ENCODE results near the gene FZD8.

Gene FZD8

DNA sequence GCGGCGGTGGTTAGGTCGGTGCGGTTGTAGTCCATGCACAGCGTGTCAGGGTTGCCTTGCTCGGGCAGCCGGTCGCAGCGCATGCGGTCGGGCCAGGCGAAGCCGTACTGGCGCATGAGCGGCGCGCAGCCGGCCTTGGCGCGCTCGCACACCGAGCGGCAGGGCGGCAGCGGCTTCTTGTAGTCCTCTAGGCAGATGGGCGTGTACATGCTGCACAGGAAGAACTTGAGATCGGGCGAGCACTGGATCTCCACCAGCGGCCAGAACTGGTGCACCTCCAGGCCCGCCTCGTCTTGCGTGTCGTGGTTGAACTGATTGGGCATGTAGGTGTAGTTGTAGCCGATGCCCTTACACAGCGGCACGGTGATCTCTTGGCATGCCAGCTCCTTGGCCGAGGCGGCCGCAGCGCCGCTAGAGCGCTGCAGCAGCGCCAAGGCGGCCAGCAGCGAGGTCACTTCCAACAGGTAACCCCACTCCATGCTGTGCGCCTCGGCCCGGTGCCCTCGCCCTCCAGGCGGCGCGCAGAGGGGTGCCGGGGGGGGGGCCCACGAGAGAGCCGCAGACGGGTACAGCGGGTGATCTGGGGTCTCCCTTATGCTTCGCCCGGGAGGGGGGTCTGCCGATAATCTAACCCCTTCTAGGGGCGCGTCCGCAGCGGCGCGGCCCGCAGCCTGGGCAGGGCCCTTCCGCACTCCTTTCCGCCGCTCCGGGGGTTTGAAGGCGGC is 983 bp downstream of the FZD8 start:
- H3K4me3 ChIP-seq (ENCODE audit: low read depth, low read length): peak overlapping the region; percentile 65

DNA sequence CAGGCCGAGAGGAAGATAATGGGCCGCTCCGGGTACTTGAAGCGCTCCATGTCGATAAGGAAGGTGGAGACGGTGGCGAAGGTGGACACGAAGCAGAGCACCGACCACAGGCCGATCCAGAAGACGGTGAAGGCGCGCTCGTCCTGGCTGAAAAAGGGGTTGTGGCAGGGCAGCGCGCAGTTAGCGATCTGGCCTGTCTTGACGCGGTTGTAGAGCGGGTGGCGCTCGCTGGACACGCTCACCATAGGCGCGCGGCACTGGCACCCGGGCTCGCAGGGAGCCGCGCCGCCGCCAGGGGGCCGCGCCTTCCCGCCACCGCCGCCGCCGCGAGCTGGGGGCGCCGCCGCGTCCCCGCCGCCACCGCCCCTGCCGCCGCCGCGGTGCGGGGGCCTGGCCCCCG is 1.6 kb downstream of the FZD8 start:
- Histone ChIP-seq H3K4me1 (ENCODE audit: control insufficient read depth, insufficient read depth, low read length) (peaks cover 22% of the 10 kb centered on the region), H3K9me3 (ENCODE audit: control insufficient read depth, insufficient read depth, low read depth, low read length) (no peaks in the 10 kb centered on the region), H3K9ac (ENCODE audit: low read length) (peak overlapping the region; percentile 85), H3K36me3 (ENCODE audit: control insufficient read depth, insufficient read depth, low read length) (no peaks in the 10 kb centered on the region), H3K4me3 (ENCODE audit: low read depth, low read length) (peak overlapping the region; percentile 76), H3K27me3 (ENCODE audit: control insufficient read depth, insufficient read depth, low read length) (peaks cover 65% of the 10 kb centered on the region), H3K27ac (ENCODE audit: low read depth, low read length) (no peak overlapping the region)

More for the DNA sequence above, 983 bp downstream of the FZD8 start:
- peak overlapping the region; percentile 84 for H3K9ac ChIP-seq (ENCODE audit: low read length)
- H3K9me3 ChIP-seq (ENCODE audit: control insufficient read depth, insufficient read depth, low read depth, low read length): no peaks in the 10 kb centered on the region
- peaks cover 63% of the 10 kb centered on the region for H3K27me3 ChIP-seq (ENCODE audit: control insufficient read depth, insufficient read depth, low read length)
- no peak overlapping the region; the same call in 1 of the 2 replicates for H3K27ac ChIP-seq (ENCODE audit: low read depth, low read length)
- no peaks in the 10 kb centered on the region for H3K36me3 ChIP-seq (ENCODE audit: control insufficient read depth, insufficient read depth, low read length)
- peaks cover 20% of the 10 kb centered on the region for H3K4me1 ChIP-seq (ENCODE audit: control insufficient read depth, insufficient read depth, low read length)

DNA sequence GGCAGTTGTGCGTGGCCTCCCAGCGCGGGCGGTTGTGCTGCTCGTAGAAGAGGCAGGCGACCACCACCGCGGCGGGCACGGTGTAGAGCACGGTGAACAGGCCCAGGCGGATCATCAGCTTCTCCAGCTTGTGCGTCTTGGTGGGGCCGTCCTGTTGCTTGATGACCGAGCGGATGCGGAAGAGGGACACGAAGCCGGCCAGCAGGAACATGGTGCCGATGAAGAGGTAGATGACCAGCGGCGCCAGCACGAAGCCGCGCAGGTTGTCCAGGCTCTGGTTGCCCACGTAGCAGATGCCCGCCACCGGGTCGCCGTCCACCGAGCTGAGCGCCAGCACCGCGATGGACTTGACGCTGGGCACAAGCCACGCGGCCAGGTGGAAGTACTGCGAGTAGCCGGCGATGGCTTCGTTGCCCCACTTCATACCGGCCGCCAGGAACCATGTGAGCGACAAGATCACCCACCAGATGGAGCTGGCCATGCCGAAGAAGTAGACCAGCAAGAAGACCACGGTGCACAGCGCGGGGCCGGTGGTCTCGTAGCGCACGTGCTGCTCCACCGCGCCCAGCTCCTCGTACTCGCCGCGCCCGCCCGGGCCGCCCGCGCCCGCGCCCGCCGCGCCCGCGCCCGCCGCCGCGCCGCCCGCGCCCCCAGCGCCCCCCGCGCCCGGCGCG is 2.2 kb downstream of the FZD8 start:
- Histone ChIP-seq H3K36me3 (ENCODE audit: control insufficient read depth, insufficient read depth, low read length) (no peaks in the 10 kb centered on the region), H3K9ac (ENCODE audit: low read length) (peak overlapping the region; percentile 81), H3K4me1 (ENCODE audit: control insufficient read depth, insufficient read depth, low read length) (peaks cover 22% of the 10 kb centered on the region), H3K4me3 (ENCODE audit: low read depth, low read length) (peak overlapping the region; percentile 76), H3K9me3 (ENCODE audit: control insufficient read depth, insufficient read depth, low read depth, low read length) (no peaks in the 10 kb centered on the region), H3K27ac (ENCODE audit: low read depth, low read length) (no peak overlapping the region), H3K27me3 (ENCODE audit: control insufficient read depth, insufficient read depth, low read length) (peaks cover 59% of the 10 kb centered on the region)

DNA sequence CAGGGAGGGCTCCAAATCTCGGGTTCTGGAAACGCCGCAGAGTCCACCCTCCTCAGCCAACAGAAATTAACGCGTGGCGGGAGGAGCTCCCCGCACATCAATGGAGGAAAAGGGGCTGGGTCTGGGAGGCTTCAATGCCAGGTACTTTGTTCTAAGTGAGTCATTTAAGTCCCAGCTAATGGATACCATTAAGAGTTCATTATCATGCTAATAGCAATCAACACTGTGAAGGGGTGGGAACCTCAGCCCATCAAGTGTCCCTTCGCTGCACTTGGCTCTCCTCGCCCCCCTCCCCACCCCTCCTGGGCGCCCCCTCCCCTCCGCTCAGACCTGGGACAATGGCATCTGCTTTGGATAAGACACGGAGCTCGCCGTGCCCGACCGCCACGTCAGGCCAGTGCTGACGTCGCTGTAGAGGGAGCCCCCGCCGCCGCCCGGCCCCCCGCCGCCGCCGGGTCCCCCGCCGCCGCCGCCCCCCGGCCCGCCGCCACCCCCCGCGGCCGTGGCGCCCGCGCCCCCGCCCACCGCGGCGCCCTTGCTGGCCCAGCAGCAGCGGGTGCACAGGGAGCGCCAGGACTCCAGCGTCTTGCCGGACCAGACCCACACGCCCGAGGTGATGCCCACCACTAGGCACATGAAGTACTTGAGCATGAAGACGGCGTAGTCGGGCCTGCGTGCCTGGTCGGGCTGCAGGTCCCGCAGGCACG is 2.9 kb downstream of the FZD8 start:
- H3K9ac ChIP-seq (ENCODE audit: low read length): peak overlapping the region; percentile 81
- H3K4me3 ChIP-seq (ENCODE audit: low read depth, low read length): peak overlapping the region; percentile 76
- H3K9me3 ChIP-seq (ENCODE audit: control insufficient read depth, insufficient read depth, low read depth, low read length): no peaks in the 10 kb centered on the region
- no peaks in the 10 kb centered on the region for H3K36me3 ChIP-seq (ENCODE audit: control insufficient read depth, insufficient read depth, low read length)
- H3K4me1 ChIP-seq (ENCODE audit: control insufficient read depth, insufficient read depth, low read length): peaks cover 22% of the 10 kb centered on the region
- peaks cover 52% of the 10 kb centered on the region for H3K27me3 ChIP-seq (ENCODE audit: control insufficient read depth, insufficient read depth, low read length)
- H3K27ac ChIP-seq (ENCODE audit: low read depth, low read length): no peak overlapping the region

DNA sequence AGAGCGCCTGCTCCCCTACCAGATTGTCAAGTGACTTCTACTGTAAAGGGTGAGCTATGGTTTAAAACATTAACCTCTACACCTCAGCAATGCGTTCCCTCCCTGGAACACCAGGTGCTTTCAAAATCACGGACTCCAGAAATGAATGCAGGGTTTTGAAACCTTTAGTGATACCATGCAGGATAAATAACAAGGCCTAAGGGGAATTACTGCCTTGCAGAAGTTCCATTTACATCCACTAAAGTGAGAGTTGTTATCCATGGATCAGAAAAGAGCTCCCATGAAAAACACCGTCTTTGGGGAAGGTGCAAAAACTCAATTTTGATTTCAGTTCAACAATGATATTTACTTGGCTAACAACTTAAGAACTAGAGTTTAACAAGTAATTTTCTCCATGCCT is 4.0 kb downstream of the FZD8 start:
- no peaks in the 10 kb centered on the region for H3K36me3 ChIP-seq (ENCODE audit: control insufficient read depth, insufficient read depth, low read length)
- H3K4me3 ChIP-seq (ENCODE audit: low read depth, low read length): peak overlapping the region; percentile 60
- peaks cover 43% of the 10 kb centered on the region for H3K27me3 ChIP-seq (ENCODE audit: control insufficient read depth, insufficient read depth, low read length)
- no peak overlapping the region for H3K27ac ChIP-seq (ENCODE audit: low read depth, low read length)
- H3K4me1 ChIP-seq (ENCODE audit: control insufficient read depth, insufficient read depth, low read length): peaks cover 22% of the 10 kb centered on the region
- H3K9me3 ChIP-seq (ENCODE audit: control insufficient read depth, insufficient read depth, low read depth, low read length): no peaks in the 10 kb centered on the region
- peak overlapping the region; percentile 22 for H3K9ac ChIP-seq (ENCODE audit: low read length)

DNA sequence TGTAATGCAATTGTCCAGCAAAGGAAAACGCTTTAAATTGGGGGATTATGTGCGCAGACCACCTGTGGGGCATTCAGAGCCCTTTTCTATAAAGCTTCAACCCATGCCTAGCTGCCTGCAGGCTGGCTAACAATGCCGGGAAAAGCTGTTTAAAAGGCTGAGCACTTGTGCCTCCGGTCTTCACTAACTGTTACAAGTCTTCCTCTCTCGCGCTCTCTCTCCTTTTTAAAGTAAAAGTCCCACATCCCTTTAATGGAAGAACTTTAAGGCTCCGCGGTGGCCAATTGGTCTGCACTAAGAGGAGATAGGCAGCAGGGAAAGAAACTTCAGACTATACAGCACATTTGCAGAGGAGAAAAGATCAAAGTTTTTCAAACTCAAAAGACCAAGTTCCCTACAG is 4.6 kb downstream of the FZD8 start:
- H3K4me1 ChIP-seq (ENCODE audit: control insufficient read depth, insufficient read depth, low read length): peaks cover 28% of the 10 kb centered on the region
- no peaks in the 10 kb centered on the region for H3K9me3 ChIP-seq (ENCODE audit: control insufficient read depth, insufficient read depth, low read depth, low read length)
- peak overlapping the region; percentile 60 for H3K4me3 ChIP-seq (ENCODE audit: low read depth, low read length)
- H3K27me3 ChIP-seq (ENCODE audit: control insufficient read depth, insufficient read depth, low read length): peaks cover 41% of the 10 kb centered on the region
- no peaks in the 10 kb centered on the region for H3K36me3 ChIP-seq (ENCODE audit: control insufficient read depth, insufficient read depth, low read length)
- no peak overlapping the region for H3K27ac ChIP-seq (ENCODE audit: low read depth, low read length)
- H3K9ac ChIP-seq (ENCODE audit: low read length): peak overlapping the region; percentile 22

DNA sequence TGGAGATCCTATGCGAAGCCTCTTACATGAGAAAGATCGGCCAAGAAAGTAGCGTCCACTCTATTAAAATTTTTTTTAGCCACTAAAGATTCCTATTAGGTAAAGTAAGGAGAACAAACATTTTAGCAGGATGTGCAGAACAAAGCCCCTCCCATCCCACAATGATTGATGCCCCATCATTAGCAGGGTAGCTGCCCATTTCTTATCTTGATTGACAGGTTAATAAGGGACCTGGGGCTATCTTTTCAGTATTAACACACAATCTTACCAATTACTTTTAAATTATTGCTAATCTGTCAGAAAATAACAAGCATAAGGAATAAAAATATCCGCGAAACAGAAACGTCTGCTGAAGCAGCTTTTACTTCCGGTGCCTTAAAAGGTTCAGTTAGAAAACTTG is 5.1 kb downstream of the FZD8 start:
- H3K9ac ChIP-seq (ENCODE audit: low read length): no peak overlapping the region
- no peak overlapping the region for H3K27ac ChIP-seq (ENCODE audit: low read depth, low read length)
- peak overlapping the region; percentile 60 for H3K4me3 ChIP-seq (ENCODE audit: low read depth, low read length)

DNA sequence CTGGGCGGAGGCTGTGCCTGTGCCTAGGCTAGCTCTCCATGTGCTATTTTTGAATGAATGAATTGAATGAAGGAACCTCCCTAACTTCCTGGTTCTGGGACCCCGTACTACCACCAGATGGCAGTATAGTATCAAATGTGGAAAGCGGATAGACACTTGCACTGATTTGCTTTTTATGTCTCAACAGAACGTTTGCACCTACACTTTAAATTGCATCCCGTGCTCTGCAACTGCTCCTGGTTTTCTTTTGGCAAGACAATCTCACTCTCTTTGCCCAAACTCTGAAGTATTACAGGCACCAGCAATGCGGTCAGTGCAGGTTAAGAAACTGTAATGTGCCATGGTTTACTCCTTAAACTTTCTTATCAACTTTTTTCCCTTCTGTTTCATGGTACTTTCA is 6.5 kb downstream of the FZD8 start:
- Histone ChIP-seq H3K27me3 (ENCODE audit: control insufficient read depth, insufficient read depth, low read length) (peaks cover 36% of the 10 kb centered on the region), H3K4me1 (ENCODE audit: control insufficient read depth, insufficient read depth, low read length) (peaks cover 29% of the 10 kb centered on the region), H3K4me3 (ENCODE audit: low read depth, low read length) (no peak overlapping the region), H3K9ac (ENCODE audit: low read length) (no peak overlapping the region), H3K27ac (ENCODE audit: low read depth, low read length) (no peak overlapping the region), H3K9me3 (ENCODE audit: control insufficient read depth, insufficient read depth, low read depth, low read length) (no peaks in the 10 kb centered on the region), H3K36me3 (ENCODE audit: control insufficient read depth, insufficient read depth, low read length) (no peaks in the 10 kb centered on the region)

More for the DNA sequence above, 5.1 kb downstream of the FZD8 start:
- Histone ChIP-seq H3K36me3 (ENCODE audit: control insufficient read depth, insufficient read depth, low read length) (no peaks in the 10 kb centered on the region), H3K4me1 (ENCODE audit: control insufficient read depth, insufficient read depth, low read length) (peaks cover 29% of the 10 kb centered on the region), H3K27me3 (ENCODE audit: control insufficient read depth, insufficient read depth, low read length) (peaks cover 41% of the 10 kb centered on the region), H3K9me3 (ENCODE audit: control insufficient read depth, insufficient read depth, low read depth, low read length) (no peaks in the 10 kb centered on the region)

DNA sequence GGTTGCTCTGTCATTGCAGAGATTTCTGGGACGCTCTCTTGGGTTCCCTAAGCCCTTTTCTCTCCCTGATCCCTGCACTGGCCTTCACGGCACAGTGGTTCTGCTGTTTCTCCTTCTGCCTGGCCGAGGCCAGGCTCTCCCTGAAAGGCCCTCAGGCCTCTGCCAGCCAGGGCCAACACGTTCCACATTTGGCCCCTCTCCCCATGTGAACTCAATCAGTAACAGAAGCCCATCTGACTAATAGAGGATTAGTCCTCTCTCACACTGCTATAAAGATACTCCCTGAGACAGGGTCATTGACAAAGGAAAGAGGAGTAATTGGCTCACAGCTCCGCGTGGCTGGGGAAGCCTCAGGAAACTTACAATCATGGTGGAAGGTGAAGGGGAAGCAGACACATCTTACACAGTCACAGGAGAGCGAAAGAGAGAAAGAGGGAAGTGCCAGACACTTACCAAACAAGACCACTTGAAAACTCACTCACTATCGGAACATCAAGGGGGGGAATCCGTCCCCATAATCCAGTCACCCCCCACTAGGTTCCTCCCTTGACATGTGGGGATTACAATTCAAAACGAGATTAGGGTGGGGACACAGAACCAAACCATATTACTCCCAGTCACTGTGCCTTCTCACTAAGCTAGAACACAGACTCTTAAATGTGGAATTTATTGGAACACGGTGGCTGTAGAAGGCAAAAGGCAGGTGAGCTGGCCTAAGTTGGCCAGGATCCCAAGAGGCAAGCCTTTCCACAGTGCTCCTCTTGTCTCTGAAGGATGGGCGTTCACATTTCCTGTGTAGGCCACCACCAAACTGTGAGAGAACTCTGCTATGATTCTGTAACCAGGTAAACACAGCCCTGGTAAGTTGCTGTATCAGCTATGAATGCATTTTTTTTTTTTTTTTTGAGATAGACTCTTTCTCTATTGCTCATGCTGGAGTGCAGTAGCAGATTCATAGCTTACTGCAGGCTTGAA is 8.8 kb downstream of the FZD8 start:
- no peak overlapping the region for H3K27ac ChIP-seq (ENCODE audit: low read depth, low read length)
- H3K9me3 ChIP-seq (ENCODE audit: control insufficient read depth, insufficient read depth, low read depth, low read length): no peaks in the 10 kb centered on the region
- no peak overlapping the region for H3K4me3 ChIP-seq (ENCODE audit: low read depth, low read length)
- peaks cover 21% of the 10 kb centered on the region for H3K4me1 ChIP-seq (ENCODE audit: control insufficient read depth, insufficient read depth, low read length)
- no peak overlapping the region for H3K9ac ChIP-seq (ENCODE audit: low read length)
- no peaks in the 10 kb centered on the region for H3K36me3 ChIP-seq (ENCODE audit: control insufficient read depth, insufficient read depth, low read length)
- H3K27me3 ChIP-seq (ENCODE audit: control insufficient read depth, insufficient read depth, low read length): peaks cover 19% of the 10 kb centered on the region; the same call in 1 of the 2 replicates

DNA sequence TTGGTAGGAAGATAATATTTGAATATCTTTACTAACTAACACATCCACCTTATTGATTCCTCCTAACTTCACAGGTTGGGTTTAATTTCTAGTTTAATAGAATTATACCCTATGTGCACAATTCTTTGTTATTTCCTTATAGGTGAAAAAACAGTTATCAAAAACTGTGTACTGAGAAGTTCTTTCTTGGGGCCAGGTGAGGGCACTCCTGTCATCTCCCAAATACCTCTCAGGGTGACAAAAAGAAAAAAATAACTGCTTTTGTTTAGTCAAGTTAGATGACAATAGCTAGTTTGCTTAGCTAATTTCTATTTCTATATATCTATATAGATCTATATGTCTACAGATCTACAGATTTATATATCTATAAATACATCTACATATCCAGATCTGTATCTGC is 10.1 kb downstream of the FZD8 start:
- Histone ChIP-seq H3K36me3 (ENCODE audit: control insufficient read depth, insufficient read depth, low read length) (no peaks in the 10 kb centered on the region), H3K9me3 (ENCODE audit: control insufficient read depth, insufficient read depth, low read depth, low read length) (no peaks in the 10 kb centered on the region), H3K9ac (ENCODE audit: low read length) (no peak overlapping the region), H3K4me3 (ENCODE audit: low read depth, low read length) (no peak overlapping the region), H3K4me1 (ENCODE audit: control insufficient read depth, insufficient read depth, low read length) (peaks cover 13% of the 10 kb centered on the region), H3K27ac (ENCODE audit: low read depth, low read length) (no peak overlapping the region), H3K27me3 (ENCODE audit: control insufficient read depth, insufficient read depth, low read length) (peaks cover 12% of the 10 kb centered on the region; the same call in 1 of the 2 replicates)
